ENCODE results near the gene KCNJ4. TPM values are rescaled to one million over a fixed set of nuclear protein-coding genes. Genes with fewer than 3 reads are reported as not detected.

KCNJ4 gene
- total RNA-seq (2021), result 0.88 and 0.92 TPM in 2 replicates
- long read RNA-seq, result 0 reads

DNA sequence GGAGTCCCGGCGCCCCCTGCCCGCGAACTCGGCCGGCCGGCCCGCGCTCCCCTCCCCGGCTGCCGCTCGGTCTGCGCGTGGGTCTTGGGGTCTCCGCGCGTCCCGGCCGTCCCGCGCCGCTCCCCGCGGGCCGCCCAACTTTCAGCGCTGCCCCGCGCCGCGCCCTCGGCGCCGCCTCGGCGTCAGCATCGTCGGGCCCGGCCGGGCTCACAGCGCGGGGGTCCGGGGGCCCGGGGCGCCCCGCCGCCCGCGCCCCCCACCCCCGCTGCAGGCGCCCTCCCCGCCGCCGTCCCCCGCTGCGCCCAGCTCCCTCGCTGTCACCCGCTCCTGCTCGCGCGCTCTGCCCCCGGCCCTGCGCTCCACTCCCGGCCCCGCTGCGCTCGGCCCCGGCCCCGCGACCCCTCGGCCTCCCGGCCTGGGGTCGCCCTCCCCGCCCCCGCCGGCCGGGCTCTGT lies at the start of gene KCNJ4:
TSS of gene KCNJ4 (minus strand) at position 124 of the 454 bp plus-strand sequence. CDS start 27,067 bp downstream, outside the sequence.
- peak within 1 kb of the TSS; percentile 48 for H3K4me2 ChIP-seq (ENCODE audit: insufficient read depth, insufficient read length, low read length)
- H3K27ac ChIP-seq (ENCODE audit: insufficient read length, low read depth, low read length), result no peak within 1 kb of the TSS
- H3K79me1 ChIP-seq (ENCODE audit: insufficient read depth, low read depth, low read length, poor library complexity, severe bottlenecking), result no peaks in the 10 kb centered on the region
- DNase-seq, result no peak
- no peak within 1 kb of the TSS for H3K56ac ChIP-seq (ENCODE audit: insufficient read length, low read depth, low read length)
- Mint-ChIP-seq H3K36me3 (ENCODE audit: insufficient read depth in 1 of 3, low read depth in 3 of 3) (no peaks in the 10 kb centered on the region; a peak in 2 of 7 replicates), H3K9me3 (no peaks in the 10 kb centered on the region; a peak in 1 of 5 replicates), H3K27me3 (ENCODE audit: low read depth) (peaks cover 90% of the 10 kb centered on the region), H3K27ac (no peak within 1 kb of the TSS), H3K4me3 (peak within 1 kb of the TSS; percentile 67 to 89), H3K4me1 (peaks cover 26 to 43% of the 10 kb centered on the region in 2 experiments)
- no peak within 1 kb of the TSS for H2BK20ac ChIP-seq (ENCODE audit: low read depth, low read length, poor library complexity, severe bottlenecking)
- H4K8ac ChIP-seq (replicated peaks; ENCODE audit: insufficient read length, low read depth, low read length), result no peak within 1 kb of the TSS
- no peak within 1 kb of the TSS for H3K23ac ChIP-seq (ENCODE audit: insufficient read length, low read depth, low read length)
- TF ChIP-seq, protein P1, sequence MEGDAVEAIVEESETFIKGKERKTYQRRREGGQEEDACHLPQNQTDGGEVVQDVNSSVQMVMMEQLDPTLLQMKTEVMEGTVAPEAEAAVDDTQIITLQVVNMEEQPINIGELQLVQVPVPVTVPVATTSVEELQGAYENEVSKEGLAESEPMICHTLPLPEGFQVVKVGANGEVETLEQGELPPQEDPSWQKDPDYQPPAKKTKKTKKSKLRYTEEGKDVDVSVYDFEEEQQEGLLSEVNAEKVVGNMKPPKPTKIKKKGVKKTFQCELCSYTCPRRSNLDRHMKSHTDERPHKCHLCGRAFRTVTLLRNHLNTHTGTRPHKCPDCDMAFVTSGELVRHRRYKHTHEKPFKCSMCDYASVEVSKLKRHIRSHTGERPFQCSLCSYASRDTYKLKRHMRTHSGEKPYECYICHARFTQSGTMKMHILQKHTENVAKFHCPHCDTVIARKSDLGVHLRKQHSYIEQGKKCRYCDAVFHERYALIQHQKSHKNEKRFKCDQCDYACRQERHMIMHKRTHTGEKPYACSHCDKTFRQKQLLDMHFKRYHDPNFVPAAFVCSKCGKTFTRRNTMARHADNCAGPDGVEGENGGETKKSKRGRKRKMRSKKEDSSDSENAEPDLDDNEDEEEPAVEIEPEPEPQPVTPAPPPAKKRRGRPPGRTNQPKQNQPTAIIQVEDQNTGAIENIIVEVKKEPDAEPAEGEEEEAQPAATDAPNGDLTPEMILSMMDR (conservative IDR thresholded peaks at IDR 0.05), result no peak
- no peak within 1 kb of the TSS for H2BK120ac ChIP-seq (ENCODE audit: low read depth, low read length, poor library complexity, severe bottlenecking)
- no peak within 1 kb of the TSS for H3T11ph ChIP-seq (ENCODE audit: low read length)
- no peak within 1 kb of the TSS for H2BK15ac ChIP-seq (ENCODE audit: low read depth, low read length)
- no peaks in the 10 kb centered on the region for H3K9me3 ChIP-seq (ENCODE audit: control insufficient read depth, low read depth, low read length)
- H3K4ac ChIP-seq (ENCODE audit: low read depth, low read length), result no peak within 1 kb of the TSS
- H3K23me2 ChIP-seq (ENCODE audit: insufficient read length, low read depth, low read length, poor library complexity, severe bottlenecking), result peaks cover 12% of the 10 kb centered on the region
- H3K79me2 ChIP-seq (ENCODE audit: insufficient read depth, low read length), result no peaks in the 10 kb centered on the region
- no peak within 1 kb of the TSS for H4K5ac ChIP-seq (ENCODE audit: insufficient read length, low read depth, low read length)
- no peak within 1 kb of the TSS for H2AK5ac ChIP-seq (ENCODE audit: insufficient read length, low read length)
- H2BK12ac ChIP-seq (ENCODE audit: insufficient read length, low read depth, low read length), result no peak within 1 kb of the TSS
- H2BK5ac ChIP-seq (ENCODE audit: insufficient read length, low read length), result no peak within 1 kb of the TSS
- H4K91ac ChIP-seq (ENCODE audit: insufficient read length, low read depth, low read length), result no peak within 1 kb of the TSS
- no peak within 1 kb of the TSS for H3K9ac ChIP-seq (ENCODE audit: extremely low read depth, insufficient read length, low read length)
- no CpG with 5 or more reads among the region's 76 CpGs for WGBS (ENCODE audit: extremely low coverage, insufficient read length, low lambda C conversion rate)
- H4K20me1 ChIP-seq (ENCODE audit: control insufficient read depth, insufficient read depth, insufficient read length), result no peaks in the 10 kb centered on the region
- peaks cover 3% of the 10 kb centered on the region; the same call in 1 of the 2 replicates for H3K4me1 ChIP-seq (ENCODE audit: insufficient read depth, low read length)
- no peak within 1 kb of the TSS for H2AFZ ChIP-seq (ENCODE audit: low read length)
- H3K14ac ChIP-seq (ENCODE audit: insufficient read depth, low read length), result no peak within 1 kb of the TSS; the same call in 1 of the 2 replicates
- H3K18ac ChIP-seq (ENCODE audit: insufficient read length, low read depth, low read length), result no peak within 1 kb of the TSS
- peaks cover 19% of the 10 kb centered on the region for H3K27me3 ChIP-seq (ENCODE audit: insufficient read depth, low read length)

Data from H9 (cell line).